K562 treated with DMSO at 1 percent for 48 hours (cell line): ENCODE results near the gene TCOF1. TPM values are rescaled to one million over a fixed set of nuclear protein-coding genes. Genes with fewer than 3 reads are reported as not detected.

Experiments
- total RNA-seq: library from RNA; unstranded; fragments of 300-600 nt; gene quantifications from 2 replicates; pipeline ENCODE4 v1.2.3, GENCODE V29; 2022; ENCODE audit warnings: low replicate concordance; ENCODE audit errors: extremely low read depth

The TCOF1 gene
- not detected in 2 replicates for total RNA-seq

GRCh38 chr5:150357326-150358260, at the start of gene TCOF1:
TSS of gene TCOF1 (plus strand) at chr5:150357697. CDS start at chr5:150357747, 50 bp downstream.

DNA sequence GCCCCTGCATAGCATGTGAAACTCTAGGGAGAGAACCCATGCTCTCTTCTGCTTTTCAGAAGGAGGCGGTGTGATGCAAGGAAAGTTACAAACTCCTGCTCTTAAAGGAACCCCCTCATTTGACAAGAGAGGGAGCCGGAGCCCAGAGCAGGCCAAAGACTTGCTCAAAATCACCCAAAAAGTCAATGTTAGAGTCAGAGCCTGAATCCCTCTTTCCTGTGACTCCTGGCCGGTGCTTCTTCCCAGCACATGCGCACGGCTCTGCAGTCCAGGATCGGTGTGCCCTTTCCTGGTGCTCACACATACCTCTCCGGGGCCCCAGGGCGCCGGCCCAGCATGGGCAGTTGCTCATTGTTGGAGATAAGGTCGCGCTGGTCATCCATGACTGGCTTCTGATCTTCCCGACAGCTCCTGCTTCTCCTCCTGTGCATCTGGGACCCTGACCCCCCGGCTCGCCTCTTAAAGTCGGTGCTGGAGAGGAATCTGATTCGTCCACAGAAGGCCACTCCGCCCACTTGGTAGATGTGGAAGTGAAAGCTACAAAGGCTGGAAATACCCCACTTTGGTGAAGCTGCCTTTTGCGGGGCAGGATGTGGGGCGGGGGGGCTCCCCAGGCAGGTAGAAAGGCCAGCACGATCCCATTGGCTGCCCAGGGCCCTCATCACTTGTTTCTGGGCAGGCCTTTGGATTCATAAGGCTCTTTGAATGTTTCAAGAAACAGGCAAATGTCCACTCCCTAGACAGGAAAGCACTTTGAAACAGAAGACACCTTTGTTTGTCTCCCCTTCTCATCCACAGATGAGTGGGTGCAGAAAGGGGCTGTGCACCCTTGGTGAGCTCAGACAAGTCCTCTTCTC, 55.0 kb downstream of the TCOF1 start, which contains the start of gene CD74:
Gene CD74 (minus strand): TSS at position 592 of the 857 bp plus-strand sequence. CDS start 161 bp downstream, at position 431.

Other genes starting within 250 kb of the TCOF1 start
- not detected in 2 replicates for gene PDGFRB, start 201.9 kb upstream of the TCOF1 start, total RNA-seq
- not detected in 2 replicates for gene CDX1, start 190.9 kb upstream of the TCOF1 start, total RNA-seq
- gene SLC6A7, start 167.6 kb upstream of the TCOF1 start, total RNA-seq, result not detected in 2 replicates
- gene CAMK2A, start 67.9 kb upstream of the TCOF1 start, total RNA-seq, result not detected in 2 replicates
- gene ARSI, start 54.8 kb upstream of the TCOF1 start, total RNA-seq, result not detected in 2 replicates
- not detected in 2 replicates for gene CD74, start 55.2 kb downstream of the TCOF1 start, total RNA-seq
- 1,496 and 6,392 TPM in 2 replicates for gene RPS14, start 92.0 kb downstream of the TCOF1 start, total RNA-seq
- not detected in 2 replicates for gene NDST1, start 150.4 kb downstream of the TCOF1 start, total RNA-seq